NCI-H460 (cell line): Measurements from ENCODE around the gene PAGE3. TPM values are rescaled to one million over a fixed set of nuclear protein-coding genes. Genes with fewer than 3 reads are reported as not detected.

ENCODE experiments used
- DNase-seq: peaks from one replicate; pipeline ENCODE4 v3.0.0-alpha.2; 2016; ENCODE audit warnings: low read depth; ENCODE audit errors: extremely low read depth
- polyA plus RNA-seq: library from polyadenylated mRNA; depleted of rRNA; stranded (reverse); fragments of >200 nt; gene quantifications from 2 replicates; pipeline ENCODE4 v1.2.3, GENCODE V29; 2014; cell fraction: nucleus; rRNA removed
- total RNA-seq: library from RNA; depleted of rRNA; stranded (reverse); fragments of >200 nt; shearing (Covaris generic); gene quantifications from 2 replicates; pipeline ENCODE4 v1.2.3, GENCODE V29; 2014; rRNA removed

The PAGE3 gene
- total RNA-seq, result not detected in 2 replicates
- polyA plus RNA-seq, result not detected in 2 replicates

GRCh38 chrX:55264816-55265215 lies at the start of gene PAGE3:
TSS of gene PAGE3 (minus strand) at chrX:55264916. CDS start at chrX:55263903, 1,013 bp downstream.
- DNase-seq, result no peak

- DNase-seq, result no peak
These were observed 47.9 kb upstream of the PAGE3 start for GRCh38 chrX:55312655-55313054.

GRCh38 chrX:55290963-55291362 lies 26.2 kb upstream of the PAGE3 start:
- no peak for DNase-seq

GRCh38 chrX:55279832-55280231 lies 15.1 kb upstream of the PAGE3 start:
- no peak for DNase-seq

- DNase-seq, result no peak
These were observed 3.9 kb downstream of the PAGE3 start for GRCh38 chrX:55260806-55261205.

- no peak for DNase-seq
These were observed 11.2 kb downstream of the PAGE3 start for GRCh38 chrX:55253528-55253927.

GRCh38 chrX:55240788-55241340 lies 23.9 kb downstream of the PAGE3 start:
- no peak for DNase-seq

GRCh38 chrX:55220119-55220794 lies 44.5 kb downstream of the PAGE3 start, which contains the start of gene PAGE5:
TSS of gene PAGE5 (plus strand) at chrX:55220346. CDS start at chrX:55221383, 1,037 bp downstream.
- DNase-seq, result no peak

GRCh38 chrX:55213381-55213780 lies 51.3 kb downstream of the PAGE3 start:
- no peak for DNase-seq

- no peak for DNase-seq
These were observed 53.6 kb downstream of the PAGE3 start for GRCh38 chrX:55210931-55211677.

Other genes with a start within 250 kb of the PAGE3 start
- not detected in 2 replicates for gene ALAS2, start 233.9 kb downstream of the PAGE3 start, total RNA-seq
- gene PAGE2B, start 189.9 kb downstream of the PAGE3 start, total RNA-seq, result not detected in 2 replicates
- gene PAGE2, start 175.9 kb downstream of the PAGE3 start, total RNA-seq, result not detected in 2 replicates
- not detected in 2 replicates for gene PAGE5, start 44.6 kb downstream of the PAGE3 start, total RNA-seq
- 9.4 and 10.8 TPM in 2 replicates for gene MAGEH1, start 187.2 kb upstream of the PAGE3 start, total RNA-seq
- 0.49 and 0.67 TPM in 2 replicates for gene USP51, start 224.9 kb upstream of the PAGE3 start, total RNA-seq